ENCODE measurements around the gene SCUBE3.

Gene SCUBE3

GRCh38 chr6:35194390-35194789 is 19.4 kb upstream of the SCUBE3 start:
- no peak for DNase-seq (ENCODE audit: low read depth)
- no peak for TF ChIP-seq CTCF (conservative IDR thresholded peaks at IDR 0.05; ENCODE audit: control insufficient read depth, insufficient read depth, low read depth, low read length)
- H3K4me3 ChIP-seq (ENCODE audit: control insufficient read depth, low read depth, low read length): no peak overlapping the region

DNA sequence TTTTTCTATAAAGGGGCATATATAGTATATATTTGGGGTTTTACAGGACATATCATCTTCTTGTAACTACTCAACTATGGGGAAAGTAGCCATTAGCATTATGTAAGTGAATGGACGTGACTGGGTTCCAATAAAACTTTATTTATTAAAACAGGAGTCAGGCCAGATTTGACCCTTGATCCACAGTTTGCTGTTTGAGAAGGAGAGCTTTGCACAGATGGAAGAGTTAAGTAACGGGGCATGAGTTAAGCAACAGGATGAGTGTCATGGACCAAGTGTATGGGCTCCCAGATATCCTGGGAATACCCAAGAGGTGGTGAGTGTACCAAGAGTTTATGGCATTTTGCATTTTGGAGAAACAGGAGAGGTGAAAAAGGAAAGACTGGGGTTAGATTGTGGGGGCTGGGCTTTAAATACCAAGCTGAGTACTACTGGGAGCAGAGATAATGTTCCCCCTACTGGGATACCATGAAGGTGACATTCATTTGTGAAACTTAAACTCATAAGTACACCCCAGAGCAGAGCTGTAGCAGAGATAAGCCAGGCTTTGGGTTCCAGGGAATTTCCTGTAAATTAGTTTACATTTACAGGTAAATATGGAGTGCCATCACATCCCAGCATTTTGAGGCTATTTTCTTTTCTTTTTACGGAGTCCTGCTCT is 18.5 kb upstream of the SCUBE3 start:
- no peak for TF ChIP-seq CTCF (conservative IDR thresholded peaks at IDR 0.05; ENCODE audit: control insufficient read depth, insufficient read depth, low read depth, low read length)
- peak; percentile 79 for DNase-seq (ENCODE audit: low read depth)
- no peak overlapping the region for H3K4me3 ChIP-seq (ENCODE audit: control insufficient read depth, low read depth, low read length)

- no peak for TF ChIP-seq CTCF (conservative IDR thresholded peaks at IDR 0.05; ENCODE audit: control insufficient read depth, insufficient read depth, low read depth, low read length)
- no peak for DNase-seq (ENCODE audit: low read depth)
- H3K4me3 ChIP-seq (ENCODE audit: control insufficient read depth, low read depth, low read length): no peak overlapping the region
Observed at GRCh38 chr6:35197196-35197595, 16.6 kb upstream of the SCUBE3 start.

GRCh38 chr6:35199866-35200265 is 13.9 kb upstream of the SCUBE3 start:
- no peak for DNase-seq (ENCODE audit: low read depth)
- H3K4me3 ChIP-seq (ENCODE audit: control insufficient read depth, low read depth, low read length): no peak overlapping the region
- no peak for TF ChIP-seq CTCF (conservative IDR thresholded peaks at IDR 0.05; ENCODE audit: control insufficient read depth, insufficient read depth, low read depth, low read length)

DNA sequence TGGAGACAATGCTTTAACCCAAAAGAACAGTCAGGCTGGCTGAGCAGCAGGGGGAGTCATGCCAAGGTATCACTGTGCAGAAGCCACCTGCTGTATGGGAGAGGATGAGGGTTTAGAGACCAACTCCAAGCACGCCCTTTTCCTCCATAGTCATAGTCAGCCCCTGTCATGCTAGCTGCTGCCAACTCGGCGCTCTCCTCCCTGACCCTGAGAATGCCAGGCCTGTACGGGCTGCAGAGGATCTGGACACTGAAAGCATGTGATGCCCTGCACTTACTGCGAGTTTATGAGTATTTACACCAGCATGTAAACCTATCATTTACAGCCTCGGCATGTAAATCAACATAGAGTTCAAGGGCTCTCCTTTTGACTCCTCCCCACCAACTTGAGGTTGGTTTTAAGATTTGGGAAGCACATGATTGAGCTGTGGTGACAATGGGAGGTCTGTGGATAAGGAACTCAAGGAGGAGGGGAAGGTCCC is 11.7 kb upstream of the SCUBE3 start:
- no peak for TF ChIP-seq CTCF (conservative IDR thresholded peaks at IDR 0.05; ENCODE audit: control insufficient read depth, insufficient read depth, low read depth, low read length)
- DNase-seq (ENCODE audit: low read depth): no peak
- H3K4me3 ChIP-seq (ENCODE audit: control insufficient read depth, low read depth, low read length): no peak overlapping the region

DNA sequence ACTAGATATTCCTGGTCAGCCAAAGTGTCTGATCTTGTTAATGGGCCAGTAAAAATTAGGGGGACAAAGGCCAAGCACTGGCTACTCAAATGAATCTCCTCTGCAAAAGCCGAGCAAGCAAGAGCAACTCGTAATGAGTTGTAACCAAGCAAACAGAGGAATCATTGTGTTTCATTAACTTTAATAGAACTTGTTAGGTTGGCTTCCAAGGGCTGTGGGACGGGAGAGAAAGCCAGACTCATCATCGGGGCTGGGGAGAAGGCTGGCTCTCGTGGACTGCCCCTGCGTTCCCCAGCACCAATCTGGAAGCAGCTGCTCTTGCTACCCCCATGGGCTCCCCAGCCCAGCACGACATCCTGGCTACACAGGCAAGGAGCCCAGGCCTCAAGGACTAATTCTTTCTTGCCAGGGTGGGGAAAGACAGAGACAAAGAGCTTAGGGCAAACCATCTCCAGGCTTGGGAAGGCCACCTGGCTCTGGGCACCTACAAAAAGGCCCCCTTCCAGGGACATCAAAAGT is 10.5 kb upstream of the SCUBE3 start:
- no peak for TF ChIP-seq CTCF (conservative IDR thresholded peaks at IDR 0.05; ENCODE audit: control insufficient read depth, insufficient read depth, low read depth, low read length)
- no peak for DNase-seq (ENCODE audit: low read depth)
- H3K4me3 ChIP-seq (ENCODE audit: control insufficient read depth, low read depth, low read length): no peak overlapping the region
